HG03064 (cell line): ENCODE measurements around the gene SLC2A11.
"Not testable (repeated sequence)": the region's sequence is repeated elsewhere in the genome, so short reads cannot be mapped to it uniquely, and the experiment has no call there.

Source experiments
- ATAC-seq: cut with Tn5 transposase; IDR thresholded peaks from one replicate; pipeline ENCODE4 v1.9.1; 2021; ENCODE audit warnings: low read depth; ENCODE audit not compliant: unreplicated experiment

The SLC2A11 gene

GRCh38 chr22:23904573-23905254, 47.0 kb downstream of the SLC2A11 start:
- no peak for ATAC-seq

GRCh38 chr22:23906641-23907040, 49.0 kb downstream of the SLC2A11 start:
- no peak for ATAC-seq

GRCh38 chr22:23907423-23907822, 49.7 kb downstream of the SLC2A11 start:
- ATAC-seq = not testable (repeated sequence)

- ATAC-seq = no peak
These were observed 51.0 kb downstream of the SLC2A11 start for GRCh38 chr22:23908587-23909205.

GRCh38 chr22:23909296-23909898, 51.7 kb downstream of the SLC2A11 start:
- no peak for ATAC-seq

- ATAC-seq = no peak
These were observed 53.0 kb downstream of the SLC2A11 start for GRCh38 chr22:23910496-23911190.

GRCh38 chr22:23911318-23911980, 53.8 kb downstream of the SLC2A11 start:
- no peak for ATAC-seq

GRCh38 chr22:23912293-23912903, 54.7 kb downstream of the SLC2A11 start:
- no peak for ATAC-seq

GRCh38 chr22:23913306-23913660, 55.6 kb downstream of the SLC2A11 start:
- peak; percentile 18 for ATAC-seq

GRCh38 chr22:23913661-23914353, 56.1 kb downstream of the SLC2A11 start:
- ATAC-seq = peak; percentile 83

- no peak for ATAC-seq
These were observed 57.6 kb downstream of the SLC2A11 start for GRCh38 chr22:23915290-23915689.

- not testable (repeated sequence) for ATAC-seq
These were observed 62.6 kb downstream of the SLC2A11 start for GRCh38 chr22:23920267-23920611.

GRCh38 chr22:23921586-23922201, 64.0 kb downstream of the SLC2A11 start:
- ATAC-seq = not testable (repeated sequence)

- no peak for ATAC-seq
These were observed 65.2 kb downstream of the SLC2A11 start for GRCh38 chr22:23922921-23923320.

GRCh38 chr22:23925020-23925606, 67.4 kb downstream of the SLC2A11 start:
- ATAC-seq = no peak

- no peak for ATAC-seq
These were observed 68.9 kb downstream of the SLC2A11 start for GRCh38 chr22:23926561-23926960.
